ENCODE measurements around the gene TMEM54.
"Not testable (repeated sequence)": the region's sequence is repeated elsewhere in the genome, so short reads cannot be mapped to it uniquely, and the experiment has no call there.

Gene TMEM54

GRCh38 chr1:32910319-32910718 lies 9.1 kb upstream of the TMEM54 start:
- TF ChIP-seq EZH2phosphoT487 (conservative IDR thresholded peaks at IDR 0.05; ENCODE audit: low read length) (no peak), CTCF (IDR thresholded peaks at IDR 0.05; ENCODE audit: insufficient read depth, low read length, poor library complexity, severe bottlenecking) (no peak)
- H3F3A ChIP-seq (ENCODE audit: insufficient read depth): no peaks in the 10 kb centered on the region

GRCh38 chr1:32907435-32907834 lies 6.2 kb upstream of the TMEM54 start:
- H3K9ac ChIP-seq (ENCODE audit: low read length): no peak overlapping the region
- H3K9me2 ChIP-seq (replicated peaks; ENCODE audit: insufficient read depth, low read length): no peaks in the 10 kb centered on the region
- H4K20me1 ChIP-seq (ENCODE audit: low read depth, low read length): no peaks in the 10 kb centered on the region
- H3K27me3 ChIP-seq (ENCODE audit: low read length): no peaks in the 10 kb centered on the region
- TF ChIP-seq CTCF (IDR thresholded peaks at IDR 0.05; ENCODE audit: insufficient read depth, low read length, poor library complexity, severe bottlenecking) (no peak), EZH2phosphoT487 (conservative IDR thresholded peaks at IDR 0.05; ENCODE audit: low read length) (no peak)
- H3K79me2 ChIP-seq (ENCODE audit: insufficient read depth, low read length): no peaks in the 10 kb centered on the region
- no peak overlapping the region for H3K4me2 ChIP-seq (ENCODE audit: low read depth, low read length, poor library complexity, severe bottlenecking)
- no peak overlapping the region for H2AFZ ChIP-seq (ENCODE audit: low read depth, low read length, severe bottlenecking)
- no peaks in the 10 kb centered on the region for H3F3A ChIP-seq (ENCODE audit: insufficient read depth)
- H3K9me3 ChIP-seq (ENCODE audit: insufficient read depth, low read length): no peaks in the 10 kb centered on the region
- H3K27ac ChIP-seq (ENCODE audit: low read depth, low read length): no peak overlapping the region
- no peak overlapping the region for H3K4me3 ChIP-seq (ENCODE audit: insufficient read depth, low read length, poor library complexity, severe bottlenecking)
- no peaks in the 10 kb centered on the region for H3K36me3 ChIP-seq (ENCODE audit: low read length)

More at GRCh38 chr1:32910319-32910718, 9.1 kb upstream of the TMEM54 start:
- Histone ChIP-seq H3K9ac (ENCODE audit: low read length) (no peak overlapping the region), H3K4me2 (ENCODE audit: low read depth, low read length, poor library complexity, severe bottlenecking) (no peak overlapping the region), H3K9me3 (ENCODE audit: insufficient read depth, low read length) (no peaks in the 10 kb centered on the region), H3K27ac (ENCODE audit: low read depth, low read length) (no peak overlapping the region), H3K4me3 (ENCODE audit: insufficient read depth, low read length, poor library complexity, severe bottlenecking) (no peak overlapping the region), H3K36me3 (ENCODE audit: low read length) (no peaks in the 10 kb centered on the region), H4K20me1 (ENCODE audit: low read depth, low read length) (no peaks in the 10 kb centered on the region), H3K9me2 (replicated peaks; ENCODE audit: insufficient read depth, low read length) (no peaks in the 10 kb centered on the region), H2AFZ (ENCODE audit: low read depth, low read length, severe bottlenecking) (no peak overlapping the region), H3K79me2 (ENCODE audit: insufficient read depth, low read length) (no peaks in the 10 kb centered on the region), H3K27me3 (ENCODE audit: low read length) (no peaks in the 10 kb centered on the region)

GRCh38 chr1:32906654-32907053 lies 5.5 kb upstream of the TMEM54 start:
- H3K9me3 ChIP-seq (ENCODE audit: insufficient read depth, low read length): no peaks in the 10 kb centered on the region
- no peak overlapping the region for H2AFZ ChIP-seq (ENCODE audit: low read depth, low read length, severe bottlenecking)
- no peak for TF ChIP-seq EZH2phosphoT487 (conservative IDR thresholded peaks at IDR 0.05; ENCODE audit: low read length)
- TF ChIP-seq CTCF (IDR thresholded peaks at IDR 0.05; ENCODE audit: insufficient read depth, low read length, poor library complexity, severe bottlenecking): no peak
- no peaks in the 10 kb centered on the region for H3F3A ChIP-seq (ENCODE audit: insufficient read depth)
- no peaks in the 10 kb centered on the region for H3K9me2 ChIP-seq (replicated peaks; ENCODE audit: insufficient read depth, low read length)
- H3K27ac ChIP-seq (ENCODE audit: low read depth, low read length): no peak overlapping the region
- no peak overlapping the region for H3K9ac ChIP-seq (ENCODE audit: low read length)
- no peak overlapping the region for H3K4me3 ChIP-seq (ENCODE audit: insufficient read depth, low read length, poor library complexity, severe bottlenecking)
- H3K27me3 ChIP-seq (ENCODE audit: low read length): no peaks in the 10 kb centered on the region
- H3K36me3 ChIP-seq (ENCODE audit: low read length): no peaks in the 10 kb centered on the region
- H3K4me2 ChIP-seq (ENCODE audit: low read depth, low read length, poor library complexity, severe bottlenecking): no peak overlapping the region
- no peaks in the 10 kb centered on the region for H4K20me1 ChIP-seq (ENCODE audit: low read depth, low read length)
- no peaks in the 10 kb centered on the region for H3K79me2 ChIP-seq (ENCODE audit: insufficient read depth, low read length)

GRCh38 chr1:32905588-32905987 lies 4.4 kb upstream of the TMEM54 start:
- not testable (repeated sequence) for H3F3A ChIP-seq (ENCODE audit: insufficient read depth); H3K9ac ChIP-seq (ENCODE audit: low read length); H3K9me2 ChIP-seq (replicated peaks; ENCODE audit: insufficient read depth, low read length); H3K4me3 ChIP-seq (ENCODE audit: insufficient read depth, low read length, poor library complexity, severe bottlenecking); H3K36me3 ChIP-seq (ENCODE audit: low read length); H3K9me3 ChIP-seq (ENCODE audit: insufficient read depth, low read length); H2AFZ ChIP-seq (ENCODE audit: low read depth, low read length, severe bottlenecking); H3K27me3 ChIP-seq (ENCODE audit: low read length); H3K79me2 ChIP-seq (ENCODE audit: insufficient read depth, low read length); H3K27ac ChIP-seq (ENCODE audit: low read depth, low read length); H3K4me2 ChIP-seq (ENCODE audit: low read depth, low read length, poor library complexity, severe bottlenecking); H4K20me1 ChIP-seq (ENCODE audit: low read depth, low read length)
